NCI-H510A (cell line): ENCODE results near the gene CACNG4.

Source experiments
- DNase-seq: peaks from one replicate; lab custom pipeline; 2025; lab: John Stamatoyannopoulos, UW

The CACNG4 gene

GRCh38 chr17:66944351-66945146 lies 20.0 kb upstream of the CACNG4 start:
- DNase-seq, result no peak

GRCh38 chr17:66945147-66945835 lies 19.2 kb upstream of the CACNG4 start:
- no peak for DNase-seq

- no peak for DNase-seq
These were observed 18.3 kb upstream of the CACNG4 start for GRCh38 chr17:66946251-66946650.

GRCh38 chr17:66947311-66947710 lies 17.2 kb upstream of the CACNG4 start:
- no peak for DNase-seq

GRCh38 chr17:66948061-66948750 lies 16.3 kb upstream of the CACNG4 start:
- no peak for DNase-seq

- DNase-seq, result no peak
These were observed 15.0 kb upstream of the CACNG4 start for GRCh38 chr17:66949501-66949900.

- DNase-seq, result no peak
These were observed 14.2 kb upstream of the CACNG4 start for GRCh38 chr17:66950325-66950724.

GRCh38 chr17:66950886-66951604 lies 13.5 kb upstream of the CACNG4 start:
- no peak for DNase-seq

GRCh38 chr17:66951605-66951953 lies 12.9 kb upstream of the CACNG4 start:
- DNase-seq, result no peak

GRCh38 chr17:66952031-66952524 lies 12.4 kb upstream of the CACNG4 start:
- no peak for DNase-seq

- no peak for DNase-seq
These were observed 11.6 kb upstream of the CACNG4 start for GRCh38 chr17:66952681-66953629.

- no peak for DNase-seq
These were observed 10.9 kb upstream of the CACNG4 start for GRCh38 chr17:66953630-66954020.

GRCh38 chr17:66954632-66955031 lies 9.9 kb upstream of the CACNG4 start:
- no peak for DNase-seq

- DNase-seq, result no peak
These were observed 8.7 kb upstream of the CACNG4 start for GRCh38 chr17:66955821-66956220.

GRCh38 chr17:66956941-66957340 lies 7.6 kb upstream of the CACNG4 start:
- DNase-seq, result no peak

GRCh38 chr17:66957343-66957742 lies 7.2 kb upstream of the CACNG4 start:
- DNase-seq, result no peak

- DNase-seq, result no peak
These were observed 6.4 kb upstream of the CACNG4 start for GRCh38 chr17:66957951-66958579.

- no peak for DNase-seq
These were observed 4.7 kb upstream of the CACNG4 start for GRCh38 chr17:66959641-66960375.

- no peak for DNase-seq
These were observed 3.9 kb upstream of the CACNG4 start for GRCh38 chr17:66960613-66961012.

GRCh38 chr17:66963521-66963908 lies 992 bp upstream of the CACNG4 start:
- no peak for DNase-seq
